HepG2 (cell line): Measurements from ENCODE around the gene ZDHHC11. TPM values are rescaled to one million over a fixed set of nuclear protein-coding genes. Genes with fewer than 3 reads are reported as not detected.
"Not testable (repeated sequence)": the region's sequence is repeated elsewhere in the genome, so short reads cannot be mapped to it uniquely, and the experiment has no call there.

Source experiments
- ATAC-seq: fragments of 200-7000 bp; cut with Tn5 transposase; 3 replicates; pipeline ENCODE4 v1.9.1; 2020; ENCODE audit warnings: mild to moderate bottlenecking, moderate library complexity
- BruUV-seq: library from RNA; stranded (reverse); fragments of 400-500 nt; replicated peaks from 2 replicates; lab custom pipeline; 2021; lab: Mats Ljungman, UMichigan
- CTCF ChIA-PET: fragments of 300-600 bp; formaldehyde crosslinking; extraction: SDS; loops from one replicate; lab custom pipeline; 2021; ENCODE audit warnings: low total read pairs, inconsistent platforms, low intra/inter-chr PET ratio; lab: Yijun Ruan, JAX
- POLR2A ChIA-PET: fragments of 350-600 bp; sonication (Branson Sonifier 250); formaldehyde crosslinking; loops from one replicate; lab custom pipeline; 2020; ENCODE audit warnings: antibody characterized with exemption, inconsistent platforms; lab: Yijun Ruan, JAX
- DNase-seq: peaks from one replicate; pipeline ENCODE4 v3.0.0-alpha.2; 2015; ENCODE audit warnings: low spot score
- FAIRE-seq: peaks from 3 replicates; lab custom pipeline; 2011; peaks lifted over from hg19 to GRCh38; lab: Jason Lieb, UNC
- H2AFZ ChIP-seq: one replicate; pipeline ENCODE4 v1.6.1; 2011; ENCODE audit warnings: low read length, inconsistent platforms
- H3K27ac ChIP-seq: fragments of 300-600 bp; 3 replicates; pipeline ENCODE4 v1.8.0; 2011; ENCODE audit warnings: mixed run types, mild to moderate bottlenecking, mixed read lengths, low read length, inconsistent platforms; ENCODE audit not compliant: insufficient read depth; ENCODE audit errors: extremely low read length
- H3K27me3 ChIP-seq, 2 experiments: fragments of 200-600 bp in 1 of 2; 2 replicates in 1 of 2; 3 replicates in 1 of 2; pipeline versions ENCODE4 v1.6.0 to v1.8.0; 2011; ENCODE audit warnings: low read length in 2 of 2, mild to moderate bottlenecking in 2 of 2, moderate library complexity in 2 of 2, inconsistent platforms in 1 of 2; ENCODE audit not compliant: insufficient read depth in 2 of 2, control insufficient read depth in 1 of 2
- H3K36me3 ChIP-seq, 2 experiments: fragments of 200-600 bp in 1 of 2; replicated peaks in 1 of 2; 2 replicates in 1 of 2; 3 replicates in 1 of 2; pipeline versions ENCODE4 v1.5.1 to v1.8.0; 2011; ENCODE audit warnings: low read length in 2 of 2, inconsistent platforms in 1 of 2; ENCODE audit not compliant: insufficient read depth in 2 of 2, control insufficient read depth in 1 of 2
- H3K4me1 ChIP-seq: 2 replicates; pipeline ENCODE4 v1.5.1; 2012; ENCODE audit warnings: low read length, inconsistent platforms; ENCODE audit not compliant: insufficient read depth
- H3K4me2 ChIP-seq: 2 replicates; pipeline ENCODE4 v1.6.0; 2011; ENCODE audit warnings: low read depth, low read length, inconsistent platforms
- H3K4me3 ChIP-seq, 3 experiments: fragments of 200-600 bp in 1 of 3; sonication (generic), shearing (Covaris generic) in 1 of 3; replicated peaks in 1 of 3; 2 replicates each; pipeline ENCODE4 v1.5.1; 2011 to 2016; ENCODE audit warnings: low read length in 3 of 3, inconsistent platforms in 2 of 3, low read depth in 2 of 3, mild to moderate bottlenecking in 2 of 3, control low read depth in 1 of 3, mixed read lengths in 1 of 3; ENCODE audit not compliant: insufficient read depth in 1 of 3
- H3K79me2 ChIP-seq: one replicate; pipeline ENCODE4 v1.6.1; 2011; ENCODE audit warnings: low read length, inconsistent platforms; ENCODE audit not compliant: insufficient read depth
- H3K9ac ChIP-seq: 2 replicates; pipeline ENCODE4 v1.6.0; 2011; ENCODE audit warnings: mild to moderate bottlenecking, low read depth, low read length, inconsistent platforms; ENCODE audit not compliant: insufficient read depth
- H3K9me3 ChIP-seq: 2 replicates; pipeline ENCODE4 v1.5.1; 2012; ENCODE audit warnings: mild to moderate bottlenecking, low read length
- H4K20me1 ChIP-seq: 2 replicates; pipeline ENCODE4 v1.6.0; 2011; ENCODE audit warnings: inconsistent platforms, mild to moderate bottlenecking, low read length, moderate library complexity; ENCODE audit not compliant: insufficient read depth
- MYC ChIP-seq: sonication (generic); formaldehyde crosslinking; IDR thresholded peaks from 2 replicates; pipeline ENCODE4 v1.9.0; 2021; ENCODE audit warnings: missing genetic modification reagents, borderline replicate concordance
- STAG1 ChIP-seq: sonication (generic); formaldehyde crosslinking; IDR thresholded peaks from 2 replicates; pipeline ENCODE4 v1.4.0; 2020; ENCODE audit warnings: missing genetic modification reagents
- ZNF687 ChIP-seq: sonication (generic); formaldehyde crosslinking; IDR thresholded peaks from 2 replicates; pipeline ENCODE4 v1.5.1; 2020; ENCODE audit warnings: mild to moderate bottlenecking, missing genetic modification reagents, moderate library complexity
- WGBS: methylation state at CpG from one replicate; pipeline ENCODE4 v1.1.6; 2017; ENCODE audit warnings: low lambda C conversion rate; 5-methylcytosine and 5-hydroxymethylcytosine counted together
- in situ Hi-C: cut with HindIII; loops from 2 replicates; pipeline ENCODE4 v1.10.0; 2017; ENCODE audit warnings: low pct_unique_long_range_greater_than_20kb; ENCODE audit not compliant: extremely low pct_ligation_motif_present
- intact Hi-C: fragments of 100-400 bp; cut with micrococcal nuclease; formaldehyde crosslinking; loops from one replicate; pipeline ENCODE4 v1.10.0; 2022; ENCODE audit not compliant: unreplicated experiment
- polyA plus RNA-seq, 8 experiments: library from polyadenylated mRNA; depleted of rRNA in 3 of 8; stranded (reverse) in 7 of 8; unstranded in 1 of 8; fragments of >200 nt; fragmentation: Illumina TruSeq in 4 of 8; extraction: Trizol in 4 of 8; gene quantifications; 2 replicates each; pipeline versions ENCODE4 v1.2.1 to v1.2.3, GENCODE V29; 2011 to 2016; ENCODE audit warnings: low read depth in 4 of 8, missing spikeins in 1 of 8, mixed read lengths in 1 of 8; ENCODE audit not compliant: insufficient read depth in 1 of 8
- total RNA-seq, 5 experiments: library from RNA; depleted of rRNA; stranded (reverse); fragments of >200 nt; fragmentation: Illumina TruSeq; extraction: Trizol; gene quantifications; 2 replicates each; pipeline ENCODE4 v1.2.3, GENCODE V29; 2016; ENCODE audit warnings: low read depth in 1 of 5

ZDHHC11 gene
- total and polyA plus RNA-seq, 2 of the 13 experiments (the other 11 are each of a cell fraction or from before 2014, with no cell fraction given): 2.1 to 4.0 TPM

- CTCF ChIA-PET, FAIRE-seq, H2AFZ ChIP-seq, in situ Hi-C loops, H3K9me3 ChIP-seq, POLR2A ChIA-PET, H3K36me3 ChIP-seq, H3K4me3 ChIP-seq, H4K20me1 ChIP-seq, H3K27ac ChIP-seq, DNase-seq, H3K9ac ChIP-seq, H3K79me2 ChIP-seq, intact Hi-C loops, H3K4me1 ChIP-seq, BruUV-seq, H3K4me2 ChIP-seq, H3K27me3 ChIP-seq: not testable (repeated sequence)
- 46% methylated on average over 5 of the region's 10 CpGs for WGBS
- TF ChIP-seq STAG1 (CRISPR knock-in tag) (0 out of 2 replicates have a peak, but pooled peaks have one; percentile 9), MYC (CRISPR knock-in tag) (peak; percentile 35; the same call in 1 of the 2 replicates), ZNF687 (CRISPR knock-in tag) (0 out of 2 replicates have a peak, but pooled peaks have one; percentile 23)
- ATAC-seq: peak; percentile 91
Observed at GRCh38 chr5:838431-838851, 12.3 kb downstream of the ZDHHC11 start.

GRCh38 chr5:837621-838121, 13.1 kb downstream of the ZDHHC11 start:
- H4K20me1 ChIP-seq, H3K9ac ChIP-seq, intact Hi-C loops, H3K9me3 ChIP-seq, DNase-seq, H3K27ac ChIP-seq, H3K27me3 ChIP-seq, H2AFZ ChIP-seq, H3K79me2 ChIP-seq, ATAC-seq, POLR2A ChIA-PET, CTCF ChIA-PET, H3K36me3 ChIP-seq, BruUV-seq, H3K4me3 ChIP-seq, FAIRE-seq, in situ Hi-C loops, H3K4me1 ChIP-seq, H3K4me2 ChIP-seq: not testable (repeated sequence)
- 40% methylated on average over 1 of the region's 14 CpGs for WGBS
